ENCODE measurements around the gene SIX3. TPM values are rescaled to one million over a fixed set of nuclear protein-coding genes. Genes with fewer than 3 reads are reported as not detected.

The SIX3 gene
- polyA plus RNA-seq, 4 donors: not detected

- no peak overlapping the region for H3K4me3 ChIP-seq (ENCODE audit: low read depth in 1 of 3, low read length in 3 of 3)
- peaks cover 32 to 99% (median 71%) of the 10 kb centered on the region in 3 donors for H3K27me3 ChIP-seq (ENCODE audit: control insufficient read depth in 3 of 3, insufficient read depth in 3 of 3, low read length in 3 of 3)
- no peaks in the 10 kb centered on the region for H3K36me3 ChIP-seq (ENCODE audit: control insufficient read depth in 3 of 3, insufficient read depth in 2 of 3, low read depth in 1 of 3, low read length in 3 of 3)
- FAIRE-seq (no peak), DNase-seq (no peak)
- H3K4me1 ChIP-seq (ENCODE audit: control insufficient read depth in 3 of 3, insufficient read depth in 2 of 3, low read depth in 1 of 3, low read length in 2 of 3): peaks cover 0 to 11% (median 8%) of the 10 kb centered on the region in 3 donors
- H3K27ac ChIP-seq (ENCODE audit: low read depth in 1 of 3, low read length in 2 of 3): no peak overlapping the region
- WGBS, 3 donors: 7 to 11% (median 9%) methylated on average over 19 of the region's 19 CpGs
- H3K9me3 ChIP-seq (ENCODE audit: control insufficient read depth in 2 of 2, insufficient read depth in 1 of 2, low read depth in 1 of 2, low read length in 1 of 2): no peaks in the 10 kb centered on the region
These were observed 8.0 kb upstream of the SIX3 start for GRCh38 chr2:44933434-44933951.

- DNase-seq (no peak), FAIRE-seq (no peak)
- Histone ChIP-seq H3K9me3 (ENCODE audit: control insufficient read depth in 2 of 2, insufficient read depth in 1 of 2, low read depth in 1 of 2, low read length in 1 of 2) (no peaks in the 10 kb centered on the region), H3K27me3 (ENCODE audit: control insufficient read depth in 3 of 3, insufficient read depth in 3 of 3, low read length in 3 of 3) (peaks cover 27 to 98% (median 72%) of the 10 kb centered on the region in 3 donors), H3K27ac (ENCODE audit: low read depth in 1 of 3, low read length in 2 of 3) (no peak overlapping the region), H3K36me3 (ENCODE audit: control insufficient read depth in 3 of 3, insufficient read depth in 2 of 3, low read depth in 1 of 3, low read length in 3 of 3) (no peaks in the 10 kb centered on the region), H3K4me3 (ENCODE audit: low read depth in 1 of 3, low read length in 3 of 3) (no peak overlapping the region), H3K4me1 (ENCODE audit: control insufficient read depth in 3 of 3, insufficient read depth in 2 of 3, low read depth in 1 of 3, low read length in 2 of 3) (peaks cover 0 to 12% (median 8%) of the 10 kb centered on the region in 3 donors)
- 3 to 5% (median 3%) methylated on average over 53 to 60 of the region's 60 CpGs for WGBS, 3 donors
These were observed 7.2 kb upstream of the SIX3 start for GRCh38 chr2:44934038-44934982.

- Histone ChIP-seq H3K27me3 (ENCODE audit: control insufficient read depth in 3 of 3, insufficient read depth in 3 of 3, low read length in 3 of 3) (peaks cover 29 to 99% (median 75%) of the 10 kb centered on the region in 3 donors), H3K9me3 (ENCODE audit: control insufficient read depth in 2 of 2, insufficient read depth in 1 of 2, low read depth in 1 of 2, low read length in 1 of 2) (no peaks in the 10 kb centered on the region), H3K4me3 (ENCODE audit: low read depth in 1 of 3, low read length in 3 of 3) (no peak overlapping the region), H3K36me3 (ENCODE audit: control insufficient read depth in 3 of 3, insufficient read depth in 2 of 3, low read depth in 1 of 3, low read length in 3 of 3) (no peaks in the 10 kb centered on the region), H3K4me1 (ENCODE audit: control insufficient read depth in 3 of 3, insufficient read depth in 2 of 3, low read depth in 1 of 3, low read length in 2 of 3) (peaks cover 0 to 8% (median 7%) of the 10 kb centered on the region in 3 donors), H3K27ac (ENCODE audit: low read depth in 1 of 3, low read length in 2 of 3) (no peak overlapping the region)
- FAIRE-seq (no peak), DNase-seq (no peak)
- WGBS, 3 donors: 1 to 2% (median 1%) methylated on average over 43 to 48 of the region's 48 CpGs
These were observed 6.3 kb upstream of the SIX3 start for GRCh38 chr2:44934983-44935728.

DNA sequence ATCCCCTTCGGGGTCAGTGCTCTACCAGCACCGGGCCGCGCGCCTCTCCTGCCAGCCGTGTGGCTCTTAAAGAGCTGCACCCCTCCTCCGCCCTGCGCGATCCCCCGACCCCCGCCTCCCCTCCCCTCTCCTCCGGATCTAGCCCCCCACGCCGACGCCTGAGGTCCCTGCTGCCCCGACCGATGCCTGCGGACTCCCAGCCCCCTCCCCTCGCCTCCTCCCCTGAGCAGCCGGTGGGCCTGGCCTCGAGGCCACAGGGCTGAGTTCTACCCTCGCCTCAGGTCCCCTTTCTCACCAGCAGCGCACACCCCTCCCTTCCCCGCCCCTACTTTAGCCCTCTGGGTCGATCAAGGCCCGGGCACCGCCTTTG, 5.8 kb upstream of the SIX3 start:
- peaks cover 29 to 99% (median 76%) of the 10 kb centered on the region in 3 donors for H3K27me3 ChIP-seq (ENCODE audit: control insufficient read depth in 3 of 3, insufficient read depth in 3 of 3, low read length in 3 of 3)
- no peak for DNase-seq
- 1 to 3% (median 2%) methylated on average over 21 to 27 of the region's 27 CpGs for WGBS, 3 donors
- no peaks in the 10 kb centered on the region for H3K9me3 ChIP-seq (ENCODE audit: control insufficient read depth in 2 of 2, insufficient read depth in 1 of 2, low read depth in 1 of 2, low read length in 1 of 2)
- no peak overlapping the region for H3K27ac ChIP-seq (ENCODE audit: low read depth in 1 of 3, low read length in 2 of 3)
- H3K4me3 ChIP-seq (ENCODE audit: low read depth in 1 of 3, low read length in 3 of 3): no peak overlapping the region
- H3K4me1 ChIP-seq (ENCODE audit: control insufficient read depth in 3 of 3, insufficient read depth in 2 of 3, low read depth in 1 of 3, low read length in 2 of 3): peaks cover 0 to 6% (median 6%) of the 10 kb centered on the region in 3 donors
- no peaks in the 10 kb centered on the region for H3K36me3 ChIP-seq (ENCODE audit: control insufficient read depth in 3 of 3, insufficient read depth in 2 of 3, low read depth in 1 of 3, low read length in 3 of 3)
- FAIRE-seq: no peak

- no peak for FAIRE-seq
- peaks cover 29 to 99% (median 79%) of the 10 kb centered on the region in 3 donors for H3K27me3 ChIP-seq (ENCODE audit: control insufficient read depth in 3 of 3, insufficient read depth in 3 of 3, low read length in 3 of 3)
These were observed 5.2 kb upstream of the SIX3 start for GRCh38 chr2:44936275-44936674.

DNA sequence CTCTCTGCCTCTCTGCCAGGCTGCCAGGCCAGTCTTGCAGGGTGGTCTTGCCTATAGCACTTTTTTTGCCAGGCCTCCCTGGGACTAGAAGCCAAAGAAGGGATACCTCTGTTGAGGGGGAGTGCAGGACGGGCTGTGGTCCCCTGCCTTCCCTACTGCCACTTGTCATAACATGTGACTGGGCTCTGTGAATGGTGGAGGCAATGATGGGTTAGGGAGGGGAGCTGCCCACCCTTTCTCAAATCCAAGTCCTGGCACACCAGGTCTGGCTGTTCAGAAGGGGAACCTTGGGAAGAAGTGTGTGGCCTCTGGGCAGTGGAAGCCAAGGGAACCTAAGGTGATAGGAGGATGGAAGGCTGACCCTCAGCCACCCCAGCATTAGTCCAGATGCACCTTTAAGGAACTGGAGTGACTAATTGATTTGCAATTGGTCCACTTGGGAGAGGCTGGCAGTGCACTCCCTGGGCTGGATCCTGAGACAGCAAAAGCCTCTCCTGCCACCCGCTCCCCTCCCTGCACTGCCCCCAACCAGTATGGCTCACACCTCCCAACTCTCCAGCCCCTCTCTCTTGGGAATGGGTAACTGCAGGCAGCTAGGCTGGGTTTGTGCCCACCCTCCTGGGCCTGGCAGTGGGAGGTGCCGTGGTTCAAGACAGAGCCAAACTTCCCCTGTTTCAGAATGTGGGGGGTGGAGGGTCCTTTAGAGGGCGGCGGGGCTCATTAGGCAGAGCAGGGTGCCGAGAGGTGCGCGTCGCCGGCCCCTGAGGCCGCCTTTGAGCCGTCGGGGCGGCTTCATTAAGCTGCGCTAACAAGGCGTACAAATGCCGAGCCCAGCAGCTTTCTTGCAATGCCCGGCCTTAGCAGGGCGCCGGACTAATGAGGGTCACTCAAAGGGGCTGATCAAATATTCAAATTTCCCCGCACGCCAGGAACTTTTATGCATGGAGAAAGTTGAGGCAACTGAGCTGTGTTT, 4.5 kb upstream of the SIX3 start:
- Histone ChIP-seq H3K36me3 (ENCODE audit: control insufficient read depth in 3 of 3, insufficient read depth in 2 of 3, low read depth in 1 of 3, low read length in 3 of 3) (no peaks in the 10 kb centered on the region), H3K27ac (ENCODE audit: low read depth in 1 of 3, low read length in 2 of 3) (no peak overlapping the region), H3K27me3 (ENCODE audit: control insufficient read depth in 3 of 3, insufficient read depth in 3 of 3, low read length in 3 of 3) (peaks cover 29 to 99% (median 74%) of the 10 kb centered on the region in 3 donors), H3K9me3 (ENCODE audit: control insufficient read depth in 2 of 2, insufficient read depth in 1 of 2, low read depth in 1 of 2, low read length in 1 of 2) (no peaks in the 10 kb centered on the region), H3K4me1 (ENCODE audit: control insufficient read depth in 3 of 3, insufficient read depth in 2 of 3, low read depth in 1 of 3, low read length in 2 of 3) (peaks cover 0 to 9% (median 6%) of the 10 kb centered on the region in 3 donors), H3K4me3 (ENCODE audit: low read depth in 1 of 3, low read length in 3 of 3) (no peak overlapping the region)
- WGBS, 3 donors: 8 to 19% (median 10%) methylated on average over 22 of the region's 22 CpGs
- FAIRE-seq: no peak
- DNase-seq: no peak

More at GRCh38 chr2:44936275-44936674, 5.2 kb upstream of the SIX3 start:
- no peaks in the 10 kb centered on the region for H3K36me3 ChIP-seq (ENCODE audit: control insufficient read depth in 3 of 3, insufficient read depth in 2 of 3, low read depth in 1 of 3, low read length in 3 of 3)
- peaks cover 0 to 7% (median 6%) of the 10 kb centered on the region in 3 donors for H3K4me1 ChIP-seq (ENCODE audit: control insufficient read depth in 3 of 3, insufficient read depth in 2 of 3, low read depth in 1 of 3, low read length in 2 of 3)
- WGBS, 3 donors: 13 to 19% (median 18%) methylated on average over 6 of the region's 6 CpGs
- DNase-seq: no peak
- H3K27ac ChIP-seq (ENCODE audit: low read depth in 1 of 3, low read length in 2 of 3): no peak overlapping the region
- no peak overlapping the region for H3K4me3 ChIP-seq (ENCODE audit: low read depth in 1 of 3, low read length in 3 of 3)
- no peaks in the 10 kb centered on the region for H3K9me3 ChIP-seq (ENCODE audit: control insufficient read depth in 2 of 2, insufficient read depth in 1 of 2, low read depth in 1 of 2, low read length in 1 of 2)

DNA sequence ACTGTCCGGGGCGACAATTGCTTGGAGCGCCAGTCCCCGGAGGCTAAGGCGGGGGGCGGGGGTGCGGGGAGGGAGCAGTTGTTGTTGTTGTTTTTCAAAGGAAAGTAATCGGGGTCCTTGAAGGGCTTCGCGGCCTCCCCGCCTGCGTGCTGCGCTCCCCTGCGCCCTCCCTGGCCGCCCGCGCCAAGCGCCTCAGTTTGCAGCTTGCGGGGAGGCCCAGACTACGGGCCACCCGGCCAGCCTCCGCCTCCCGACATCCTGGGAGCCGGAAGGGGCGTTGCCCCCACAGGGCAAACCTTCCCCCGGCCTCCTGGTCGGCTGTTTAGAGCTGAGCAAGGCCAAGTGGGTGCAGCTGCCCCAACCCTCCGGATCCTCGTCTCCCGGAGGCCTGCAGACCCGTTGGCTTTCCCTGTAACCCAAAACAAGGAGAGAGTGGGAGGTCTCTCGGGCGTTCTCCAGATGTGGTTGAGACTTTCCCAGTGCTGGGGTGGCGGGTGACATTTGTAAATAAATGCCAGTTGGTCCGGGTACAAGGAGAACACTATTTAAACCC, 3.7 kb upstream of the SIX3 start:
- Histone ChIP-seq H3K9me3 (ENCODE audit: control insufficient read depth in 2 of 2, insufficient read depth in 1 of 2, low read depth in 1 of 2, low read length in 1 of 2) (peaks cover 0 to under 1% of the 10 kb centered on the region in 2 donors), H3K27me3 (ENCODE audit: control insufficient read depth in 3 of 3, insufficient read depth in 3 of 3, low read length in 3 of 3) (peaks cover 32 to 98% (median 73%) of the 10 kb centered on the region in 3 donors), H3K27ac (ENCODE audit: low read depth in 1 of 3, low read length in 2 of 3) (no peak overlapping the region), H3K4me1 (ENCODE audit: control insufficient read depth in 3 of 3, insufficient read depth in 2 of 3, low read depth in 1 of 3, low read length in 2 of 3) (peaks cover 0 to 9% (median 6%) of the 10 kb centered on the region in 3 donors), H3K36me3 (ENCODE audit: control insufficient read depth in 3 of 3, insufficient read depth in 2 of 3, low read depth in 1 of 3, low read length in 3 of 3) (no peaks in the 10 kb centered on the region), H3K4me3 (ENCODE audit: low read depth in 1 of 3, low read length in 3 of 3) (no peak overlapping the region)
- DNase-seq: no peak
- WGBS, 3 donors: 3 to 7% (median 4%) methylated on average over 29 to 35 of the region's 35 CpGs
- FAIRE-seq: no peak
